GM19395 (cell line): ENCODE data around the gene CCDC136.

Source experiments
- ATAC-seq: cut with Tn5 transposase; IDR thresholded peaks from one replicate; pipeline ENCODE4 v1.9.1; 2021; ENCODE audit warnings: mild to moderate bottlenecking, moderate library complexity; ENCODE audit not compliant: unreplicated experiment

Gene CCDC136

DNA sequence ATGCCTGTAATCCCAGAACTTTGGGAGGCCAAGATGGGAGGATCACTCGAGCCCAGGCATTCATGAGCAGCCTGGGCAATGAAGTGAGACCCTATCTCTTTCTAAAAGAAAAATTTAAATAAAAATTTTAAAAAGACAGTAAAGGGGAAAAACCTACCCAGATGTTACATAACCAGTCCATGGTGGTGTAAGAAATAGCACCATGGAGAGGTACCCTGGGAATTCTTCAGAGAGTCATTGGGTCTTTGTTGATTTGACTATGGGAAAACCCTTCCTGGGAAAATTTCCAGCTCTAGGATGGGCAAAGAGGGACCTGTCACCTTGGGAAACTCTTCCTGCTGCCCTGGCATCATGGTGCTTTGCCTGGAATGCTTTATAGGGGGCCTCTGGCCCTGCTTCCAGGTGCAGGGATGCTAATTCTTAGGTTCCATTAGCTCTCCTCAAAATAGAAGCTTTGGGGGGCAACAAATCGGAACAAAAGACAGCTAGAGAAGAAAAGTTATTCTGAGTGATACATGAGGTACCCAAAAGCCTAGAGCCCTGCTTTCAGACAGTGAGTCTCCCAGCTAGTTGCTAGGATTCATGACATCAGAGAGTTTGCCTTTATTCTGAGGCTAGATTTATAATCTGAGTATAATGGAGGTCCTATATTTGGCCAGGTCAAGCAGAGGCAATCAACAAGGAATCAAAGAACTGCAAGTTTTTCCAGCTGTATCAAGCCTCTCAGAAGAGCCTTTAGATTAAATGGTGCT is 10.1 kb downstream of the CCDC136 start:
- ATAC-seq: no peak

DNA sequence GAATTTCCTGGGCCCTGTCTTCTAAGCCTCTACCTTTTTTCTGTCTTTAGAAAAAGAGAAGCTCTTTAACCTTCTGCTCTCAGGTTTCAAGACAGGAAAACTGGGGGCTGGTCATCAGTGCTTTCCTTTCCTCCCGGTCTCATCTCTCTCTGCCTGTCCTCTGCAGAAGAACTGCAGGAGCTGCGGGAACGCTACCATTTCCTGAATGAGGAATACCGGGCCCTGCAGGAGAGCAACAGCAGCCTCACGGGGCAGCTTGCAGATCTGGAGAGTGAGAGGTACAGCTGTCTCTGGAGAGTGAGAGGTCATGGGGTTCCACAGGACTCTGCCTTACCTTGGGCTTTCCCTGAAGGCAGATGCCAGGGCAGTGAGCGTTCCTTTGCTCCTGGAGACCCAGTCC is 12.7 kb downstream of the CCDC136 start:
- ATAC-seq: no peak

DNA sequence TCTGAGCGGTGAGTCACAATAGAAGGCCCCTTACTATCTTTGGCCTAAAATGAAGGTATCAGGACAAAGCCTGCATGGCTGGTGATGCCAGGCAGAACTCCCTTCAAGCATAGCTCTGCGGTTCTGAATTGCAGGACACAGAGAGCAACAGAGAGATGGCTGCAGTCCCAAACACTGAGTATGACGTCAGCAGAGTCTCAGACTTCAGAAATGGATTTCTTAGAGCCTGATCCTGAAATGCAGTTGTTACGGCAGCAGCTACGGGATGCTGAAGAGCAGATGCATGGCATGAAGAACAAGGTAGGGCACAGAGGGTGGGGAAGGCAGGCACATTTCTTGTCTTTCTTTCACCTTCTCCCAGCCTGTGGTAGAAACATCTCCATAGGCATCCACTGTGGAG is 13.5 kb downstream of the CCDC136 start:
- ATAC-seq: no peak

DNA sequence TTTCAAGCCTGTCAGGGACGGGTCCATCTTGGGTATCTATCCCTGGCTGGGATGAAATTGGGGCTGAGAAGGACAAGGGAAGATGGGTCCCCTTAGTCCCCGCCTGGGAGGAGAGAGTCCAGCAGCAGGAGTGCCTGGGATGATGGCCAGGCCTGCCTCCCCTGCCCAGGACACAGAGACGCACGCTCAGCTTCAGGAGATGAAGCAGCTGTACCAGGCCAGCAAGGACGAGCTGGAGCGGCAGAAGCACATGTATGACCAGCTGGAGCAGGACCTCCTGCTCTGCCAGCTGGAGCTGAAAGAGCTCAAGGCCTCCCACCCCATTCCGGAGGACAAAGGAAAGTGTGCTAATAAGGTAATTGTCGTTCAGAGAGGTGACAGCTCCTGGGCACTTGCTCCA is 15.4 kb downstream of the CCDC136 start:
- ATAC-seq: no peak

DNA sequence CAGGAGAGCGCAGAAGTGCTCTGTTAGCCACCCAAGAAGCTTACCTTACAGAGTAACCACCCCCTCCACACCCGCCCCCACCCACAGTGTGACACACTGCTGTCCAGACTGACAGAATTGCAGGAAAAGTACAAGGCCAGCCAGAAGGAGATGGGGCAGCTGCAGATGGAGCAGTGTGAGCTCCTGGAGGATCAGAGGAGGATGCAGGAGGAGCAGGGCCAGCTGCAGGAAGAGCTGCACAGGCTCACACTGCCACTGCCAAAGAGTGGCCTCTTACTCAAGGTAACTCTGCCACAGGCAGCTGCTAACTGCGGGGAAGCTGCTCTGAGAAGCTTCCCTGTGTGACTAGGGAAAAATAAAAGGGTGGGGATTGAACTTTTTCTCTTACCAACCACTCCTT is 17.6 kb downstream of the CCDC136 start:
- ATAC-seq: no peak

GRCh38 chr7:128810473-128810872 is 18.7 kb downstream of the CCDC136 start:
- ATAC-seq: no peak

GRCh38 chr7:128810997-128811396 is 19.2 kb downstream of the CCDC136 start:
- ATAC-seq: no peak

- ATAC-seq: no peak
Observed at GRCh38 chr7:128811631-128812430, 20.1 kb downstream of the CCDC136 start.

GRCh38 chr7:128812514-128813168 is 20.9 kb downstream of the CCDC136 start:
- ATAC-seq: no peak

DNA sequence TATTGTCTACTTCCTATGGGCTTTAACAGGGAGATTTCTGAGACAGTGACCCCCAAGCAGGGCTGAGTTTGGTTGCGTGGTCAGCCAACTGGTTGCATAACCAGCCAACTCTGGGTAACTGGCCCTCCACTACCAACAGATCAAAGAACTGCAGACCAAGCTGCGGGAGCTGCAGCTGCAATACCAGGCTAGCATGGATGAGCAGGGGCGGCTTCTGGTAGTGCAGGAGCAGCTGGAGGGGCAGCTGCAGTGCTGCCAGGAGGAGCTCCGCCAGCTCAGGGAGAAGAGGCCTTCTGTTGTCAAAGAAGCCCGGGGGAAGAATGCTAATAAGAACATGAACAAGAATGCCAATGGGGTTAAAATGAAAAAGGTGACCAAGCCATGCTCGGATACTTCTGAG is 22.7 kb downstream of the CCDC136 start:
- no peak for ATAC-seq

DNA sequence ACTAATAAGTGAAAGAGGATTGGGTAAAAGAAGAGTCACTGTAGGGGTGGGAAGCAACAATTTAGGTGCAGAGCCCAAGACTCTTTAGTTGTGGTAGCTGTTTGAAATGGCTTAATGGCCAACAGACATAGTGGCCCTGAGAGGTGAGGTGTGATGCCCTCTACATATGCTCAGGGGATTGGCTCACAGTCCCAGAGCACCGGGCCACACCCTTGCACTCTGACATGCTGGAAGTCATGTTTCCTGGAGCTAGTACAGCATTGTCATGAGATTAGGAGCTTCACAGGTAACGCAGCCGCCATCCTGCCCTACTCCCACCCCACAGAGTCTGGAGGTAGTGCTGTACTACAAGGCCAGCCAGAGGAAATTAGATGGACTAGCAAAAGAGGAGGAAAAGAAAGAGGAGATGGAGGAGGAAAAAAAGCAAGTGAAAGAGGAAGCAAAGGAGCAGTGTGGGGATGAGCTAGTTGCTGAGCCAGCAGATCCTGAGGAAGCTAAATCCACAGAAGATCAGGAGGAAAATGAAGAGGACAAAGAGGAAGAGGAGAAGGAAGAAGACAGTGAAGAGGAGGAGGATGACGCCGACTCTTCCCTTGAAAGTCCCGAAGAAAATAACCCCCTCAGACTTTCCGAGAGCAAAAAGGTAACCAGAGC is 23.6 kb downstream of the CCDC136 start:
- no peak for ATAC-seq

GRCh38 chr7:128818694-128819093 is 26.9 kb downstream of the CCDC136 start:
- ATAC-seq: no peak

DNA sequence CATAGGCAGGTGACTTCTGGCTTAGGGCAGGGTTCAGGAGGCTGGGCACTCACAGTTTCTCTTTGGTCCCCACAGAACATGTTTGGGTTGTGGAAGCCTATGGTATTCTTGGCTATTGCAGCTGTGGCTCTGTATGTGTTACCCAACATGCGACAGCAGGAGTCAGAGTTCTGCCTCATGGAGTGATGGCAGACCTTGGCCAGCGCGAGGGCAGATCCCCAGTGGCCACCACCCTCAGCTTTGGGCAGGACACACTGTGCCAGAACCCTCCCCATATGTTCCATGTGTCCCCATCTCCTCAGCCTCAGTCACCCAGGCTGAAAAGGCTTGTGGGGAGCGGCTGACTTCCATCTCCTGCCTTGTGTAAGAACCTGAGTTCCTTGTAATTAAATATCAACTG is 30.0 kb downstream of the CCDC136 start:
- no peak for ATAC-seq

- ATAC-seq: no peak
Observed at GRCh38 chr7:128826512-128826911, 34.7 kb downstream of the CCDC136 start.

GRCh38 chr7:128826916-128827247 is 35.1 kb downstream of the CCDC136 start:
- no peak for ATAC-seq

DNA sequence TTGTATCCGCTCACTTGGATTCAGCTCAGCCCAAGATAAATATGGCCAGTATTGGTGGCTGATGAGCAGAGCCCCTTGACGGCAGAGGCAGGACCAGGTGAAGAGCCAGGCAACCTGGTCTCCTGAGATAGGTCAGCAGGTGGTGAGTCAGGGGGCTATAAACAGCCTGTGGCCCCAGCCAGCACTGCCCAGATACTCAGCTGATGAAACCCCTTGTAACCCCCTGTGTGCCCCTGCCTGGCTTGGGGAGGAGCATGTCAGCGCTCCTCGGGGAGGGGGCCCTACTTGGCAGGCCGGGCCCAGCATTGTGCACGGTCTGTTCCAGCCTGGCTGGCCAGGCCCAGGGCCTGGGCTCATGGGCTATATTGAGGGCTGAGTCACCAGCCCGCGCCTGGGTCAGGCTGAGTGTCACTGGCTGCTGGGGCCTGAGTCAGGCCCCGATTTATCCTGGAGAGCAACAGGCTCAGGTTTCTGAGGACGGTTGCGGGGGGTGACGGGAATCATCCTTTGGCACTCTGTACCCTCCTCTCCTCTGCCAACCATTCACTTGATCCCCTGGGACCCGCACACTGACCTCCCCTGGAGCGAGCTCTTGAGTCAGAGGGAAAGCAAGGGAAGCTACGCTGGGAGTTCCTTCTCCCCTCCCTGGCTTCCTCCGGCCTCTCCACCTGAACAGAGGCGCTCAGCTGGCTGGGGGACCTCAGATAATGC is 35.6 kb downstream of the CCDC136 start:
- ATAC-seq: no peak

DNA sequence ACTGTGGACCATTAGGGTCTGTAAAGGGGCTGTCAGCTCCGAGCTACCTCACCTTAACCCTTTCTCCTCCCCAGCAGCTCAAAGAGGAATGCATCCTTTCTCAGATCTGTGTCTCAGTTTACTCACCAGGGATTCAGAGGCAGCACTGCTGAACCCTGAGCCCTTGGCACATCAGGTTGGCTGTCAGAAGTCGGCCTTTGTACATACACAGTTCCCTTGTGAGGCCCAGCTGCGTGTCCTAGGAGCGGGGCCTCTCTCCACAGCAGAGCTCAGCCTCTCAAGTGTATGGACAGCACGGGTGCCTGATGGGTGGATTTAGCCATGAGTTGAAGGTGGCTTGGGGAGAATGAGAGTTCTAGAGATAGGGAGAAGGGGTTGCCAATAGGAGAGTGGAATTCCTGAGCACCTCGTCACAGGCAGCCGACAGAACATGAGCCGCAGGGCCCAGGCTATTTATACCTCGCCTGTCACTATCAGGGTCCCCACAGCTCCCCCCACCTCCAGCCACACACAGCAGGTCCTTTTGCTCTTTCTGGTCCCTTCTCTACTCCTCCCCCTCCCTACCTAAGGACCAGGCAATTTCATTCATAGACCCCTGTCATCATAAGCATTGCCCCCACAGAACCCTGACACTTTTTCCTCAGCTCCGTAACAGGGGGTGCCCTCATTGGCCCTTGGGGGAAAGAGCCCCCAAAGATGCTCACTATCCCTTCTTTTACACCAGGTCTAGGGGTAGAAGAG is 36.4 kb downstream of the CCDC136 start:
- ATAC-seq: no peak

GRCh38 chr7:128829391-128830166 is 37.8 kb downstream of the CCDC136 start:
- no peak for ATAC-seq
